Upper lobe of right lung (tissue), 1 donor: ENCODE measurements around the gene KAT6B. TPM values are rescaled to one million over a fixed set of nuclear protein-coding genes. Genes with fewer than 3 reads are reported as not detected.
A peak's percentile ranks its signal among the peaks of the same experiment; 100 is the strongest.

ENCODE experiments used
- ATAC-seq: fragments of 200-7000 bp; cut with Tn5 transposase; one replicate; pipeline ENCODE4 v1.9.1; 2020; ENCODE audit warnings: mild to moderate bottlenecking, moderate library complexity
- DNase-seq: peaks from one replicate; pipeline ENCODE4 v3.0.0-alpha.2; 2020
- H3K27ac ChIP-seq: fragments of 200-600 bp; one replicate; pipeline ENCODE4 v1.8.0; 2022
- H3K27me3 ChIP-seq: fragments of 200-600 bp; one replicate; pipeline ENCODE4 v1.8.0; 2022; ENCODE audit warnings: mild to moderate bottlenecking
- H3K36me3 ChIP-seq: fragments of 200-600 bp; one replicate; pipeline ENCODE4 v1.8.0; 2022
- H3K4me1 ChIP-seq: fragments of 200-600 bp; one replicate; pipeline ENCODE4 v1.8.0; 2022
- H3K4me3 ChIP-seq: fragments of 200-600 bp; one replicate; pipeline ENCODE4 v1.8.0; 2022; ENCODE audit warnings: mild to moderate bottlenecking
- H3K9me3 ChIP-seq: fragments of 200-600 bp; one replicate; pipeline ENCODE4 v1.8.0; 2022
- CTCF ChIP-seq: fragments of 200-600 bp; IDR thresholded peaks from one replicate; pipeline ENCODE4 v1.8.0; 2022; ENCODE audit warnings: antibody characterized with exemption
- intact Hi-C: fragments of 100-400 bp; cut with DNase I; formaldehyde crosslinking; loops from one replicate; pipeline ENCODE4 v1.11.0; 2022
- total RNA-seq: library from RNA; stranded (reverse); fragmentation: NEBNext Ultra II Directional; extraction: Animal tissue kit (Norgen Biotek cat#: 25700); gene quantifications from one replicate; pipeline ENCODE4 v1.2.1, GENCODE V29; 2021
- donor health status: DM: no; HTN: yes; CAD: no; lungs with severe emphysema.

KAT6B gene
- total RNA-seq, 1 donor from 2014 or later, result 45.4 TPM

- Histone ChIP-seq H3K36me3 (peaks cover 31% of the 10 kb centered on the region), H3K4me3 (no peak overlapping the region), H3K27ac (no peak overlapping the region), H3K27me3 (no peaks in the 10 kb centered on the region), H3K4me1 (peaks cover 13% of the 10 kb centered on the region), H3K9me3 (no peaks in the 10 kb centered on the region)
- ATAC-seq (no peak), DNase-seq (no peak)
- intact Hi-C loops, result no loop called here
- TF ChIP-seq CTCF, result no peak
Measured at GRCh38 chr10:74987339-74988053, 161.1 kb downstream of the KAT6B start.

- H3K36me3 ChIP-seq, result peaks cover 38% of the 10 kb centered on the region
- no peak overlapping the region for H3K27ac ChIP-seq
- ATAC-seq, result no peak
- H3K9me3 ChIP-seq, result no peaks in the 10 kb centered on the region
- no peak for DNase-seq
- no peak overlapping the region for H3K4me3 ChIP-seq
- no peaks in the 10 kb centered on the region for H3K27me3 ChIP-seq
- no peak for TF ChIP-seq CTCF
- H3K4me1 ChIP-seq, result peaks cover 13% of the 10 kb centered on the region
- intact Hi-C loops, result no loop called here
Measured at GRCh38 chr10:74988054-74988775, 161.8 kb downstream of the KAT6B start.

- Histone ChIP-seq H3K36me3 (peaks cover 32% of the 10 kb centered on the region), H3K27ac (no peak overlapping the region), H3K27me3 (no peaks in the 10 kb centered on the region), H3K4me3 (no peak overlapping the region), H3K4me1 (peaks cover 13% of the 10 kb centered on the region), H3K9me3 (no peaks in the 10 kb centered on the region)
- TF ChIP-seq CTCF, result no peak
- DNase-seq, result no peak
- intact Hi-C loops, result no loop called here
- no peak for ATAC-seq
Measured at GRCh38 chr10:74988832-74989561, 162.6 kb downstream of the KAT6B start.

GRCh38 chr10:74991435-74991834, 165.0 kb downstream of the KAT6B start:
- no peak for ATAC-seq
- no peaks in the 10 kb centered on the region for H3K27me3 ChIP-seq
- no peak for DNase-seq
- H3K4me3 ChIP-seq, result no peak overlapping the region
- H3K27ac ChIP-seq, result no peak overlapping the region
- intact Hi-C loops, result no loop called here
- peaks cover 12% of the 10 kb centered on the region for H3K36me3 ChIP-seq
- H3K9me3 ChIP-seq, result no peaks in the 10 kb centered on the region
- peak; percentile 12 for TF ChIP-seq CTCF
- H3K4me1 ChIP-seq, result peaks cover 13% of the 10 kb centered on the region

- no peak for DNase-seq
Measured at GRCh38 chr10:74992068-74992467, 165.7 kb downstream of the KAT6B start.

More at GRCh38 chr10:74992068-74992467, 165.7 kb downstream of the KAT6B start:
- no peaks in the 10 kb centered on the region for H3K9me3 ChIP-seq
- no peak overlapping the region for H3K27ac ChIP-seq
- no peaks in the 10 kb centered on the region for H3K27me3 ChIP-seq
- no peak for ATAC-seq
- H3K36me3 ChIP-seq, result peaks cover 13% of the 10 kb centered on the region
- H3K4me1 ChIP-seq, result peaks cover 13% of the 10 kb centered on the region
- intact Hi-C loops, result no loop called here
- no peak for TF ChIP-seq CTCF
- H3K4me3 ChIP-seq, result no peak overlapping the region
